GM19372 (cell line): ENCODE data around the gene C2CD3.
"Not testable (repeated sequence)": the region's sequence is repeated elsewhere in the genome, so short reads cannot be mapped to it uniquely, and the experiment has no call there.

Experiments used
- ATAC-seq: cut with Tn5 transposase; IDR thresholded peaks from one replicate; pipeline ENCODE4 v1.9.1; 2021; ENCODE audit warnings: mild to moderate bottlenecking, low read depth, moderate library complexity; ENCODE audit not compliant: unreplicated experiment

C2CD3 gene

GRCh38 chr11:74072286-74072685 lies 98.5 kb downstream of the C2CD3 start:
- no peak for ATAC-seq

GRCh38 chr11:74070723-74071492 lies 99.9 kb downstream of the C2CD3 start:
- no peak for ATAC-seq

GRCh38 chr11:74069146-74070046 lies 101.4 kb downstream of the C2CD3 start:
- no peak for ATAC-seq

GRCh38 chr11:74066663-74067062 lies 104.1 kb downstream of the C2CD3 start:
- ATAC-seq, result not testable (repeated sequence)

- ATAC-seq, result not testable (repeated sequence)
Measured at GRCh38 chr11:74065534-74065933, 105.3 kb downstream of the C2CD3 start.

- ATAC-seq, result not testable (repeated sequence)
Measured at GRCh38 chr11:74063628-74064027, 107.2 kb downstream of the C2CD3 start.

GRCh38 chr11:74061599-74061998 lies 109.2 kb downstream of the C2CD3 start:
- ATAC-seq, result not testable (repeated sequence)

- ATAC-seq, result no peak
Measured at GRCh38 chr11:74057249-74058151, 113.3 kb downstream of the C2CD3 start.

GRCh38 chr11:74055938-74056337 lies 114.9 kb downstream of the C2CD3 start:
- ATAC-seq, result no peak

GRCh38 chr11:74050465-74050864 lies 120.3 kb downstream of the C2CD3 start:
- ATAC-seq, result no peak

GRCh38 chr11:74048993-74049392 lies 121.8 kb downstream of the C2CD3 start:
- no peak for ATAC-seq

GRCh38 chr11:74044538-74044937 lies 126.3 kb downstream of the C2CD3 start:
- ATAC-seq, result no peak

- no peak for ATAC-seq
Measured at GRCh38 chr11:74043450-74043849, 127.4 kb downstream of the C2CD3 start.

- no peak for ATAC-seq
Measured at GRCh38 chr11:74037309-74037708, 133.5 kb downstream of the C2CD3 start.

- no peak for ATAC-seq
Measured at GRCh38 chr11:74035264-74035663, 135.5 kb downstream of the C2CD3 start.

- ATAC-seq, result no peak
Measured at GRCh38 chr11:74033046-74033445, 137.8 kb downstream of the C2CD3 start.

GRCh38 chr11:74030723-74031676 lies 139.8 kb downstream of the C2CD3 start:
- ATAC-seq, result no peak

GRCh38 chr11:74025467-74026166 lies 145.2 kb downstream of the C2CD3 start:
- ATAC-seq, result no peak
